ENCODE measurements around the gene GSS.

DNA sequence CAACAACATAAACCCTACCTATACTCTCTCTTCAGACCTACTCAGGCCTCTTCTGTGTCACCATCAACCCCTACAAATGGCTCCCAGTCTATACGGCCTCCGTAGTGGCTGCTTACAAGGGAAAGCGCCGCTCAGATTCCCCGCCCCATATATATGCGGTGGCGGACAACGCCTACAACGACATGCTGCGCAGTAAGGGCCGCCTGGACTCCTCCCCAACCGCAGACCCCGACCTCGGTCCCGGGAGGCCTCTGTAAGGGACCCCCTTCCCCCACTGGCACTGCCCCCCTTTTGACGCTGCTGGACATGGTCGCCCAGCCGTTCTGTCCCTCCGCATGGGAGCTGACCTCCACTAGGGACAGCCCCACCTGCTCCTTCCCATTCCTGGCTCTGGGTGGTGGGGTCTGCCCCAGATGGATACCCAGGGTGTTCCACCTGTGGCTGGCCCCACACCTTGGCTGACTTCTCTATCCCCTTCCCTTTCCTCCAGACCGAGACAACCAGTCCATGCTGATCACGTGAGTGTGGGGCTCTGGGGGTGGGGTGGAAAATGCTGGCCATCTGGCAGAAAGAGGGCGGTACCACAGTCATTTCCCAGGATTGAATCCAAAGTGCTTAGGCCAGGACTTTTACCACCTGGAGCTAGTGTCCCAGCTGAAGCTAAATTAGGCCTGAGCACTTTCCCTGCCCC is 25.1 kb upstream of the GSS start:
- no peak for TF ChIP-seq POLR2A (IDR thresholded peaks at IDR 0.05)
- TF ChIP-seq, protein P1, sequence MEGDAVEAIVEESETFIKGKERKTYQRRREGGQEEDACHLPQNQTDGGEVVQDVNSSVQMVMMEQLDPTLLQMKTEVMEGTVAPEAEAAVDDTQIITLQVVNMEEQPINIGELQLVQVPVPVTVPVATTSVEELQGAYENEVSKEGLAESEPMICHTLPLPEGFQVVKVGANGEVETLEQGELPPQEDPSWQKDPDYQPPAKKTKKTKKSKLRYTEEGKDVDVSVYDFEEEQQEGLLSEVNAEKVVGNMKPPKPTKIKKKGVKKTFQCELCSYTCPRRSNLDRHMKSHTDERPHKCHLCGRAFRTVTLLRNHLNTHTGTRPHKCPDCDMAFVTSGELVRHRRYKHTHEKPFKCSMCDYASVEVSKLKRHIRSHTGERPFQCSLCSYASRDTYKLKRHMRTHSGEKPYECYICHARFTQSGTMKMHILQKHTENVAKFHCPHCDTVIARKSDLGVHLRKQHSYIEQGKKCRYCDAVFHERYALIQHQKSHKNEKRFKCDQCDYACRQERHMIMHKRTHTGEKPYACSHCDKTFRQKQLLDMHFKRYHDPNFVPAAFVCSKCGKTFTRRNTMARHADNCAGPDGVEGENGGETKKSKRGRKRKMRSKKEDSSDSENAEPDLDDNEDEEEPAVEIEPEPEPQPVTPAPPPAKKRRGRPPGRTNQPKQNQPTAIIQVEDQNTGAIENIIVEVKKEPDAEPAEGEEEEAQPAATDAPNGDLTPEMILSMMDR (IDR thresholded peaks at IDR 0.05) = no peak
